GM18907 (cell line): Measurements from ENCODE around the gene MRPL4.

Experiments used
- ATAC-seq: cut with Tn5 transposase; IDR thresholded peaks from one replicate; pipeline ENCODE4 v1.9.1; 2021; ENCODE audit warnings: mild to moderate bottlenecking, moderate library complexity; ENCODE audit not compliant: unreplicated experiment

Gene MRPL4

GRCh38 chr19:10251792-10252694, at the start of gene MRPL4:
Gene MRPL4 (plus strand): TSS chr19:10252214. CDS start chr19:10252254, 40 bp downstream.
- ATAC-seq, result peak; percentile 88

GRCh38 chr19:10203686-10204085, 48.3 kb upstream of the MRPL4 start:
- no peak for ATAC-seq

- ATAC-seq, result no peak
Measured at GRCh38 chr19:10205636-10206035, 46.4 kb upstream of the MRPL4 start.

- ATAC-seq, result no peak
Measured at GRCh38 chr19:10206226-10206885, 45.7 kb upstream of the MRPL4 start.

GRCh38 chr19:10207026-10207425, 45.0 kb upstream of the MRPL4 start:
- no peak for ATAC-seq

- no peak for ATAC-seq
Measured at GRCh38 chr19:10209315-10209714, 42.7 kb upstream of the MRPL4 start.

- no peak for ATAC-seq
Measured at GRCh38 chr19:10211061-10211460, 41.0 kb upstream of the MRPL4 start.

GRCh38 chr19:10211691-10212090, 40.3 kb upstream of the MRPL4 start:
- ATAC-seq, result no peak

- ATAC-seq, result no peak
Measured at GRCh38 chr19:10214784-10215183, 37.2 kb upstream of the MRPL4 start.

- ATAC-seq, result no peak
Measured at GRCh38 chr19:10217085-10217484, 34.9 kb upstream of the MRPL4 start.

GRCh38 chr19:10219678-10220077, 32.3 kb upstream of the MRPL4 start:
- ATAC-seq, result peak; percentile 61

- ATAC-seq, result no peak
Measured at GRCh38 chr19:10220695-10221094, 31.3 kb upstream of the MRPL4 start.

- ATAC-seq, result no peak
Measured at GRCh38 chr19:10222201-10222890, 29.7 kb upstream of the MRPL4 start.

- ATAC-seq, result no peak
Measured at GRCh38 chr19:10223488-10224213, 28.4 kb upstream of the MRPL4 start.

- ATAC-seq, result no peak
Measured at GRCh38 chr19:10224337-10224736, 27.7 kb upstream of the MRPL4 start.

- ATAC-seq, result no peak
Measured at GRCh38 chr19:10226021-10226375, 26.0 kb upstream of the MRPL4 start.

- ATAC-seq, result no peak
Measured at GRCh38 chr19:10226376-10227025, 25.5 kb upstream of the MRPL4 start.

- no peak for ATAC-seq
Measured at GRCh38 chr19:10227026-10227971, 24.7 kb upstream of the MRPL4 start.

- no peak for ATAC-seq
Measured at GRCh38 chr19:10228393-10228792, 23.6 kb upstream of the MRPL4 start.
